MCF 10A (cell line): ENCODE measurements around the gene AMPD2. TPM values are rescaled to one million over a fixed set of nuclear protein-coding genes. Genes with fewer than 3 reads are reported as not detected.

ENCODE experiments used
- BruUV-seq: library from RNA; stranded (reverse); fragments of 400-500 nt; replicated peaks from 2 replicates; lab custom pipeline; 2021; lab: Mats Ljungman, UMichigan
- CTCF ChIA-PET: fragments of 300-600 bp; sonication (Branson Sonifier 250); formaldehyde crosslinking; extraction: SDS; loops from one replicate; lab custom pipeline; 2021; ENCODE audit warnings: antibody characterized with exemption, inconsistent platforms; lab: Yijun Ruan, JAX
- POLR2A ChIA-PET: fragments of 300-600, 350-650 bp; sonication (Branson Sonifier 250); formaldehyde crosslinking; extraction: SDS; loops from one replicate; lab custom pipeline; 2020; ENCODE audit warnings: antibody characterized with exemption, inconsistent platforms; lab: Yijun Ruan, JAX
- DNase-seq: peaks from one replicate; pipeline ENCODE4 v3.0.0-alpha.2; 2018; ENCODE audit not compliant: unreplicated experiment
- H3K27ac Mint-ChIP-seq: one replicate; pipeline ENCODE4 v1.8.0; 2022; ENCODE audit warnings: mild to moderate bottlenecking, low read depth, mixed read lengths; ENCODE audit not compliant: unreplicated experiment
- H3K27me3 Mint-ChIP-seq: one replicate; pipeline ENCODE4 v1.8.0; 2022; ENCODE audit warnings: mixed read lengths; ENCODE audit not compliant: insufficient read depth, unreplicated experiment
- H3K36me3 Mint-ChIP-seq: one replicate; pipeline ENCODE4 v1.8.0; 2022; ENCODE audit warnings: mild to moderate bottlenecking, moderate library complexity, mixed read lengths; ENCODE audit not compliant: insufficient read depth, unreplicated experiment
- H3K4me1 Mint-ChIP-seq: one replicate; pipeline ENCODE4 v1.8.0; 2022; ENCODE audit warnings: mixed read lengths; ENCODE audit not compliant: insufficient read depth, unreplicated experiment
- H3K4me3 Mint-ChIP-seq: one replicate; pipeline ENCODE4 v1.8.0; 2022; ENCODE audit warnings: mild to moderate bottlenecking, moderate library complexity, mixed read lengths; ENCODE audit not compliant: unreplicated experiment
- H3K9me3 Mint-ChIP-seq: one replicate; pipeline ENCODE4 v1.8.0; 2022; ENCODE audit warnings: mixed read lengths; ENCODE audit not compliant: unreplicated experiment
- CTCF ChIP-seq: fragments of 200-600 bp; IDR thresholded peaks from one replicate; pipeline ENCODE4 v1.8.0; 2022; ENCODE audit warnings: antibody characterized with exemption, mild to moderate bottlenecking; ENCODE audit not compliant: unreplicated experiment
- intact Hi-C: fragments of 100-400 bp; cut with micrococcal nuclease; formaldehyde crosslinking; loops from 2 replicates; pipeline ENCODE4 v1.14.1; 2022
- total RNA-seq: library from RNA; stranded (reverse); gene quantifications from 2 replicates; pipeline ENCODE4 v1.2.3, GENCODE V29; 2022

AMPD2 gene
- total RNA-seq, 1 experiment from 2014 or later: 49.5 TPM

GRCh38 chr1:109578947-109579443 is 40.6 kb upstream of the AMPD2 start:
- Mint-ChIP-seq H3K27ac (no peak overlapping the region), H3K27me3 (no peaks in the 10 kb centered on the region), H3K4me1 (no peaks in the 10 kb centered on the region), H3K9me3 (no peaks in the 10 kb centered on the region), H3K4me3 (no peak overlapping the region), H3K36me3 (peaks cover 75% of the 10 kb centered on the region)
- BruUV-seq: no TSS peak
- DNase-seq: no peak
- intact Hi-C loops: no loop called here
- no peak for TF ChIP-seq CTCF
- ChIA-PET CTCF (interaction anchor here (1.6 to 1.8 kb wide), 2 partner anchors 22 to 61 kb away, joined by 5 to 7 read pairs; no protein-coding TSS in a partner anchor), POLR2A (interaction anchor here (0.9 to 1.6 kb wide), 3 partner anchors 20 to 30 kb away, joined by 3 to 4 read pairs (median 4); partner anchors contain the start of gene GNAI3)

- Mint-ChIP-seq H3K36me3 (peaks cover 78% of the 10 kb centered on the region), H3K4me3 (no peak overlapping the region), H3K27me3 (no peaks in the 10 kb centered on the region), H3K9me3 (no peaks in the 10 kb centered on the region), H3K27ac (no peak overlapping the region), H3K4me1 (no peaks in the 10 kb centered on the region)
- TF ChIP-seq CTCF: no peak
- intact Hi-C loops: no loop called here
- BruUV-seq: no TSS peak
- CTCF ChIA-PET: interaction anchor here (1.6 to 1.8 kb wide), 2 partner anchors 22 to 60 kb away, joined by 5 to 7 read pairs; no protein-coding TSS in a partner anchor
- POLR2A ChIA-PET: interaction anchor here (0.9 to 1.6 kb wide), 3 partner anchors 20 to 31 kb away, joined by 3 to 4 read pairs (median 4); partner anchors contain the start of gene GNAI3
- DNase-seq: no peak
These were observed 40.1 kb upstream of the AMPD2 start for GRCh38 chr1:109579491-109579890.

GRCh38 chr1:109582021-109582420 is 37.6 kb upstream of the AMPD2 start:
- TF ChIP-seq CTCF: no peak
- Mint-ChIP-seq H3K27me3 (no peaks in the 10 kb centered on the region), H3K9me3 (no peaks in the 10 kb centered on the region), H3K4me1 (no peaks in the 10 kb centered on the region), H3K27ac (no peak overlapping the region), H3K36me3 (peaks cover 86% of the 10 kb centered on the region), H3K4me3 (no peak overlapping the region)
- POLR2A ChIA-PET: interaction anchor here (1.1 kb wide), 1 partner anchor 32 kb away, joined by 3 read pairs; no protein-coding TSS in a partner anchor
- intact Hi-C loops: no loop called here
- no peak for DNase-seq
- CTCF ChIA-PET: interaction anchor here (1.7 kb wide), 1 partner anchor 58 kb away, joined by 6 read pairs; no protein-coding TSS in a partner anchor
- no TSS peak for BruUV-seq

- H3K36me3 Mint-ChIP-seq: peaks cover 88% of the 10 kb centered on the region
- H3K4me3 Mint-ChIP-seq: no peak overlapping the region
- CTCF ChIA-PET: interaction anchor here (0.6 kb wide), 1 partner anchor 234 kb away, joined by 3 read pairs; no protein-coding TSS in a partner anchor
- H3K27ac Mint-ChIP-seq: no peak overlapping the region
- intact Hi-C loops: no loop called here
- no peaks in the 10 kb centered on the region for H3K9me3 Mint-ChIP-seq
- TF ChIP-seq CTCF: no peak
- no peaks in the 10 kb centered on the region for H3K27me3 Mint-ChIP-seq
- BruUV-seq: no TSS peak
- DNase-seq: no peak
- POLR2A ChIA-PET: no interaction called here
- H3K4me1 Mint-ChIP-seq: no peaks in the 10 kb centered on the region
These were observed 34.9 kb upstream of the AMPD2 start for GRCh38 chr1:109584766-109585165.
